HepG2 (cell line): ENCODE measurements around the gene SPRYD4. TPM values are rescaled to one million over a fixed set of nuclear protein-coding genes. Genes with fewer than 3 reads are reported as not detected.
A peak's percentile ranks its signal among the peaks of the same experiment; 100 is the strongest.

Experiments
- ARID4A ChIP-seq: sonication (generic); formaldehyde crosslinking; IDR thresholded peaks from 2 replicates; pipeline ENCODE4 v1.5.0; 2020; ENCODE audit warnings: mild to moderate bottlenecking, missing genetic modification reagents, borderline replicate concordance
- FOXO4 ChIP-seq: sonication (generic); formaldehyde crosslinking; conservative IDR thresholded peaks from 2 replicates; pipeline ENCODE4 v1.8.1; 2023; ENCODE audit warnings: missing genetic modification reagents
- HOXA7 ChIP-seq: sonication (generic); formaldehyde crosslinking; IDR thresholded peaks from 2 replicates; pipeline ENCODE4 v1.8.1; 2022; ENCODE audit warnings: mild to moderate bottlenecking, missing genetic modification reagents, moderate library complexity
- JARID2 ChIP-seq: sonication (generic); formaldehyde crosslinking; IDR thresholded peaks from 2 replicates; pipeline ENCODE4 v1.8.1; 2023; ENCODE audit warnings: missing genetic modification reagents, inconsistent platforms; ENCODE audit not compliant: insufficient replicate concordance
- KLF15 ChIP-seq: sonication (generic); formaldehyde crosslinking; IDR thresholded peaks from 2 replicates; pipeline ENCODE4 v1.8.1; 2023; ENCODE audit warnings: borderline replicate concordance, mild to moderate bottlenecking, inconsistent platforms, missing genetic modification reagents, mixed read lengths
- LBX2 ChIP-seq: sonication (generic); formaldehyde crosslinking; IDR thresholded peaks from 2 replicates; pipeline ENCODE4 v1.5.0; 2020; ENCODE audit warnings: missing genetic modification reagents, mild to moderate bottlenecking, borderline replicate concordance
- MED8 ChIP-seq: sonication (generic); formaldehyde crosslinking; IDR thresholded peaks from 2 replicates; pipeline ENCODE4 v1.8.1; 2023; ENCODE audit warnings: mild to moderate bottlenecking, missing genetic modification reagents; ENCODE audit not compliant: insufficient replicate concordance
- MIER3 ChIP-seq: IDR thresholded peaks from 2 replicates; pipeline ENCODE4 v1.6.1; 2016; ENCODE audit warnings: missing compliant biosample characterization, borderline replicate concordance
- NCOR1 ChIP-seq: fragments of 200-600 bp; sonication (generic); IDR thresholded peaks from 2 replicates; pipeline ENCODE4 v1.7.0; 2017; ENCODE audit warnings: antibody characterized with exemption, low read length, borderline replicate concordance
- NFIB ChIP-seq: sonication (generic); formaldehyde crosslinking; IDR thresholded peaks from 2 replicates; pipeline ENCODE4 v1.9.0; 2021; ENCODE audit warnings: missing genetic modification reagents, mild to moderate bottlenecking, borderline replicate concordance
- POLR2AphosphoS5 ChIP-seq: IDR thresholded peaks from 2 replicates; pipeline ENCODE4 v1.6.1; 2012; ENCODE audit warnings: low read depth, low read length
- TEAD3 ChIP-seq: optimal IDR thresholded peaks from 2 replicates; pipeline ENCODE3; 2016; ENCODE audit warnings: borderline replicate concordance
- TFDP2 ChIP-seq: sonication (generic); formaldehyde crosslinking; IDR thresholded peaks from 2 replicates; pipeline ENCODE4 v1.4.0; 2020; ENCODE audit warnings: missing genetic modification reagents
- ZFP62 ChIP-seq: sonication (generic); formaldehyde crosslinking; IDR thresholded peaks from 2 replicates; pipeline ENCODE4 v1.4.0; 2020; ENCODE audit warnings: missing genetic modification reagents
- ZNF143 ChIP-seq: sonication (generic); formaldehyde crosslinking; IDR thresholded peaks from 2 replicates; pipeline ENCODE4 v1.4.0; 2020; ENCODE audit warnings: missing genetic modification reagents
- ZNF432 ChIP-seq: sonication (generic); formaldehyde crosslinking; IDR thresholded peaks from 2 replicates; pipeline ENCODE4 v1.5.0; 2020; ENCODE audit warnings: missing genetic modification reagents, mild to moderate bottlenecking, borderline replicate concordance
- ZNF552 ChIP-seq: sonication (generic); formaldehyde crosslinking; IDR thresholded peaks from 2 replicates; pipeline ENCODE4 v1.9.0; 2022; ENCODE audit warnings: missing genetic modification reagents, mild to moderate bottlenecking, borderline replicate concordance
- ZNF878 ChIP-seq: sonication (generic); formaldehyde crosslinking; IDR thresholded peaks from 2 replicates; pipeline ENCODE4 v1.8.1; 2023; ENCODE audit warnings: mild to moderate bottlenecking, missing genetic modification reagents, moderate library complexity
- ZSCAN31 ChIP-seq: sonication (generic); formaldehyde crosslinking; IDR thresholded peaks from 2 replicates; pipeline ENCODE4 v1.5.0; 2020; ENCODE audit warnings: low read depth, mild to moderate bottlenecking, missing genetic modification reagents
- polyA plus RNA-seq, 8 experiments: library from polyadenylated mRNA; depleted of rRNA in 3 of 8; stranded (reverse) in 7 of 8; unstranded in 1 of 8; fragments of >200 nt; fragmentation: Illumina TruSeq in 4 of 8; extraction: Trizol in 4 of 8; gene quantifications; 2 replicates each; pipeline versions ENCODE4 v1.2.1 to v1.2.3, GENCODE V29; 2011 to 2016; ENCODE audit warnings: low read depth in 4 of 8, missing spikeins in 1 of 8, mixed read lengths in 1 of 8; ENCODE audit not compliant: insufficient read depth in 1 of 8
- total RNA-seq, 5 experiments: library from RNA; depleted of rRNA; stranded (reverse); fragments of >200 nt; fragmentation: Illumina TruSeq; extraction: Trizol; gene quantifications; 2 replicates each; pipeline ENCODE4 v1.2.3, GENCODE V29; 2016; ENCODE audit warnings: low read depth in 1 of 5

The SPRYD4 gene
- total and polyA plus RNA-seq, 2 of the 13 experiments (the other 11 are each of a cell fraction or from before 2014, with no cell fraction given): 3.9 to 4.5 TPM

- peak; percentile 95; the same call in 1 of the 2 replicates for TF ChIP-seq ZNF552
- peak; percentile 52 for TF ChIP-seq TEAD3 (CRISPR knock-in tag)
- TF ChIP-seq ZNF878: peak; percentile 86
- TF ChIP-seq KLF15 (CRISPR knock-in tag): peak; percentile 96; the same call in 1 of the 2 replicates
- TF ChIP-seq ARID4A (CRISPR knock-in tag): peak; percentile 34; the same call in 1 of the 2 replicates
- TF ChIP-seq NFIB: no peak
- peak; percentile 29; the same call in 1 of the 2 replicates for TF ChIP-seq POLR2AphosphoS5
- 0 out of 2 replicates have a peak, but pooled peaks have one; percentile 0 for TF ChIP-seq MIER3
- no peak for TF ChIP-seq JARID2 (CRISPR knock-in tag)
- TF ChIP-seq MED8: peak; percentile 23
- peak; percentile 61 for TF ChIP-seq ZNF143
- no peak for TF ChIP-seq ZNF432 (CRISPR knock-in tag)
- TF ChIP-seq HOXA7 (CRISPR knock-in tag): peak; percentile 92; the same call in 1 of the 2 replicates
- 0 out of 2 replicates have a peak, but pooled peaks have one; percentile 60 for TF ChIP-seq ZSCAN31 (CRISPR knock-in tag)
- peak; percentile 80; the same call in 1 of the 2 replicates for TF ChIP-seq LBX2 (CRISPR knock-in tag)
- TF ChIP-seq NCOR1: no peak
- no peak for TF ChIP-seq ZFP62 (CRISPR knock-in tag)
- peak; percentile 98 for TF ChIP-seq TFDP2
- no peak for TF ChIP-seq FOXO4
Observed at GRCh38 chr12:56488041-56488955, 19.9 kb downstream of the SPRYD4 start, which contains the start of gene GLS2 (continued).
